Activated CD8-positive, alpha-beta T cell treated with anti-CD3 and anti-CD28 coated beads for 36 hours (primary cell): ENCODE measurements around the gene MAPKAP1. TPM values are rescaled to one million over a fixed set of nuclear protein-coding genes. Genes with fewer than 3 reads are reported as not detected.

Source experiments
- ATAC-seq: fragments of 200-7000 bp; cut with Tn5 transposase; one replicate; pipeline ENCODE4 v1.10.0; 2021; ENCODE audit warnings: mild to moderate bottlenecking, moderate library complexity
- CTCF ChIA-PET: fragments of 350-600 bp; sonication (Branson Sonifier 250); formaldehyde crosslinking; loops from one replicate; lab custom pipeline; 2021; ENCODE audit warnings: antibody characterized with exemption; lab: Charles Lee
- POLR2A ChIA-PET: fragments of 350-600 bp; sonication (Branson Sonifier 250); formaldehyde crosslinking; loops from one replicate; lab custom pipeline; 2021; ENCODE audit warnings: antibody characterized with exemption; lab: Charles Lee
- DNase-seq: peaks from one replicate; pipeline ENCODE4 v3.0.0-alpha.2; 2020
- H3K27ac Mint-ChIP-seq: one replicate; pipeline ENCODE4 v1.8.0; 2021; ENCODE audit warnings: mild to moderate bottlenecking, mixed read lengths
- H3K27me3 Mint-ChIP-seq: one replicate; pipeline ENCODE4 v1.8.0; 2021; ENCODE audit warnings: mixed read lengths
- H3K36me3 Mint-ChIP-seq: one replicate; pipeline ENCODE4 v1.8.0; 2021; ENCODE audit warnings: low read depth, mixed read lengths
- H3K4me1 Mint-ChIP-seq: one replicate; pipeline ENCODE4 v1.8.0; 2021; ENCODE audit warnings: low read depth, mixed read lengths
- H3K4me3 Mint-ChIP-seq: one replicate; pipeline ENCODE4 v1.8.0; 2021; ENCODE audit warnings: mild to moderate bottlenecking, moderate library complexity, mixed read lengths
- H3K9me3 Mint-ChIP-seq: one replicate; pipeline ENCODE4 v1.8.0; 2021; ENCODE audit warnings: mixed read lengths
- intact Hi-C: fragments of 100-400 bp; cut with micrococcal nuclease; formaldehyde crosslinking; loops from one replicate; pipeline ENCODE4 v1.10.0; 2022
- total RNA-seq, 2 experiments: library from RNA; stranded (reverse); gene quantifications; one replicate each; pipeline ENCODE4 v1.2.3, GENCODE V29; 2021
- TF ChIP-seq, protein P1 (sequence below): fragments of 200-600 bp; IDR thresholded peaks from one replicate; pipeline ENCODE4 v1.8.0; 2022; ENCODE audit warnings: antibody characterized with exemption, mild to moderate bottlenecking

Gene MAPKAP1
- total RNA-seq, 2 experiments from 2014 or later = 58.8 to 62.4 TPM

GRCh38 chr9:125556046-125556721, 150.8 kb downstream of the MAPKAP1 start:
- ChIA-PET CTCF (no interaction called here), POLR2A (no interaction called here)
- TF ChIP-seq, protein P1, sequence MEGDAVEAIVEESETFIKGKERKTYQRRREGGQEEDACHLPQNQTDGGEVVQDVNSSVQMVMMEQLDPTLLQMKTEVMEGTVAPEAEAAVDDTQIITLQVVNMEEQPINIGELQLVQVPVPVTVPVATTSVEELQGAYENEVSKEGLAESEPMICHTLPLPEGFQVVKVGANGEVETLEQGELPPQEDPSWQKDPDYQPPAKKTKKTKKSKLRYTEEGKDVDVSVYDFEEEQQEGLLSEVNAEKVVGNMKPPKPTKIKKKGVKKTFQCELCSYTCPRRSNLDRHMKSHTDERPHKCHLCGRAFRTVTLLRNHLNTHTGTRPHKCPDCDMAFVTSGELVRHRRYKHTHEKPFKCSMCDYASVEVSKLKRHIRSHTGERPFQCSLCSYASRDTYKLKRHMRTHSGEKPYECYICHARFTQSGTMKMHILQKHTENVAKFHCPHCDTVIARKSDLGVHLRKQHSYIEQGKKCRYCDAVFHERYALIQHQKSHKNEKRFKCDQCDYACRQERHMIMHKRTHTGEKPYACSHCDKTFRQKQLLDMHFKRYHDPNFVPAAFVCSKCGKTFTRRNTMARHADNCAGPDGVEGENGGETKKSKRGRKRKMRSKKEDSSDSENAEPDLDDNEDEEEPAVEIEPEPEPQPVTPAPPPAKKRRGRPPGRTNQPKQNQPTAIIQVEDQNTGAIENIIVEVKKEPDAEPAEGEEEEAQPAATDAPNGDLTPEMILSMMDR = no peak
- Mint-ChIP-seq H3K4me3 (no peak overlapping the region), H3K27ac (no peak overlapping the region), H3K9me3 (no peaks in the 10 kb centered on the region), H3K27me3 (no peaks in the 10 kb centered on the region), H3K36me3 (peaks cover 4% of the 10 kb centered on the region), H3K4me1 (peaks cover 3% of the 10 kb centered on the region)
- intact Hi-C loops = no loop called here
- ATAC-seq (no peak), DNase-seq (no peak)

DNA sequence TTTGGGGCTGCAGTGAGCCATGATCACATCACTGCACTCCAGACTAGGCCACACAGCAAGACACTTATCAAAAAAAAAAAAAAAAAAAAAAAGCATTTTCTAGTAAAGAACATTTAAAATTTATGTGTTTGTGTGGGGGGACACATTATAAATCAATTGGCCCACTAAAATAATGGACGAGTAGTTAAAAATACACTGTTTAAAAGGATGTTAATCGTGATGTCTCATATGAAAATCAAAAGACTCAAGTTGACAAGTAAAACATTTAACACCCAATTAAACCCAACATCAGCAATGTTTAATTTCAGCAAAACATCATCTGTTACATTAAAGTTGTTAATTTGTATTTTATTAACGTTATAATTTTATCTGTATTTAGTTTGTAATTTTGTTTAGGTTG, 152.3 kb downstream of the MAPKAP1 start:
- ATAC-seq (no peak), DNase-seq (no peak)
- H3K4me1 Mint-ChIP-seq = no peaks in the 10 kb centered on the region
- H3K4me3 Mint-ChIP-seq = no peak overlapping the region
- peaks cover 2% of the 10 kb centered on the region for H3K36me3 Mint-ChIP-seq
- intact Hi-C loops = no loop called here
- TF ChIP-seq, protein P1 = no peak
- ChIA-PET CTCF (no interaction called here), POLR2A (no interaction called here)
- no peak overlapping the region for H3K27ac Mint-ChIP-seq
- H3K9me3 Mint-ChIP-seq = no peaks in the 10 kb centered on the region
- no peaks in the 10 kb centered on the region for H3K27me3 Mint-ChIP-seq

DNA sequence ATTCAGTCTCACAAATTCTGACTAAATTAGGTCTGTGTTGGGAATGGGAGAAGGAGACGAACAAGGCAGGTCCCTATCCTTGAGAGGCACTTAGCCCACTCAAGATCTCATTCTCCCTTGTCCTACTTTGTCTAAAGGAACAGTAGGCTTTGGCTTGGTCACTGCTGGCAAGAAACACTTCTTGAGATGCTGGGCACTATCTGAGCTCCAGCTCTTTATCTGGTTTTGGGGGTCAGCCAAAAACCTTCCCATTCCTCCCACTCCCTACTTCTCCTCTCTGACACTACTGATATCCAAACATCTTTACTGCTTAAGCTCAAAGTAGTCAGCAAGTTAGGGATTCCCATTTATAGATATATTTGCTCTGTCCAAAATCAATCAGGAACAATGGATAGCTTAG, 155.2 kb downstream of the MAPKAP1 start:
- H3K36me3 Mint-ChIP-seq = no peaks in the 10 kb centered on the region
- no peaks in the 10 kb centered on the region for H3K9me3 Mint-ChIP-seq
- ChIA-PET CTCF (interaction anchor here (1.4 to 2.8 kb wide), 3 partner anchors 9 to 144 kb away, joined by 3 to 11 read pairs (median 4); no protein-coding TSS in a partner anchor), POLR2A (interaction anchor here (0.7 kb wide), 1 partner anchor 22 kb away, joined by 3 read pairs; no protein-coding TSS in a partner anchor)
- no peak overlapping the region for H3K4me3 Mint-ChIP-seq
- no peaks in the 10 kb centered on the region for H3K4me1 Mint-ChIP-seq
- TF ChIP-seq, protein P1 = no peak
- H3K27me3 Mint-ChIP-seq = no peaks in the 10 kb centered on the region
- H3K27ac Mint-ChIP-seq = no peak overlapping the region
- no peak for ATAC-seq
- intact Hi-C loops = no loop called here
- DNase-seq = no peak

DNA sequence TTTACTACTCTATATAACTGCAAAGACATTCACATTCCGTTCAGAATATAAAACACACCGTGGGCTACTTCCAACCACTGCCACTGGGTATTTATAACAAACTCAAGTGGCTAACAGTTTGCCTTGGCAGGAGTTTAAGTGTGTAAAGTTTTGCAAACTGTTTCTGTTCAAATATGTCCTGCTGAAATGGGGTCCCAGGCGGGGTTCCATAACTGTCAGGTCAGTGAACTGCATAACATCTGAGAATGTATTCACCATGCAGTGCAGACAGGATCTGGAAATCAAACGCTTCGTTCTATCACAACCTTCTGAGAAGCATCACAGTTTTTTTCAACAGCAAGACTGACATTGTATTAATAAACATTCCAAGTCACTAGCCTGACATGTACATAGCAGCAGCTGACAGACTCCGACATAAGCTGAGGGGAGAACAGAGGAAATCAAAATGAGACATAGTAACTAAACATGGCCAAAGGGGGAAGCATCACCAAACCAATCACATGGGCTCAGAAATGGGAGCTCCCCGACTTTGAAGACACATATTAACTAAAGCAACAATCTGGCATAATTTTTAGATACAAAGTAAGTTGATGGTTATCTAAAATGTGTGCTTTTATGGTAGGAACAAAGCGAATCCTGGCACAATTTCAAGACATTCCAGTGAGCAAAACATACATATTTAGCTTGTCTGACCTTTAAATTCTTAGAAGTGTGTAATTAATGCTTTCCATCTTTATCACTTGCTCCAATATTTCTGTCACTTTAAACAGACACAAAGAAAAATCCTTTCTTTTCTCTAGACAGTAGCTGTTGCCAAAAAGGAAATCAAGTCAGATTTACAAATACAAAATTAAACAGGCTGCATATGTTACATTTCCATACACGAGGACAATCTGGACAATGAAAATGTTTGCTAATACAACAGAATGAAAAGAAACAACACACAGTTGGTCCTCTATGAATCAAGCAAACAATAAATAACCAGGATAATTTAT, 156.8 kb downstream of the MAPKAP1 start:
- no peak overlapping the region for H3K4me3 Mint-ChIP-seq
- DNase-seq = no peak
- TF ChIP-seq, protein P1 = no peak
- no peaks in the 10 kb centered on the region for H3K27me3 Mint-ChIP-seq
- CTCF ChIA-PET = interaction anchor here (1.1 to 2.8 kb wide), 2 partner anchors 8 kb away, joined by 6 to 11 read pairs; no protein-coding TSS in a partner anchor
- no peaks in the 10 kb centered on the region for H3K36me3 Mint-ChIP-seq
- ATAC-seq = no peak
- H3K9me3 Mint-ChIP-seq = no peaks in the 10 kb centered on the region
- no peak overlapping the region for H3K27ac Mint-ChIP-seq
- intact Hi-C loops = no loop called here
- POLR2A ChIA-PET = no interaction called here
- H3K4me1 Mint-ChIP-seq = no peaks in the 10 kb centered on the region
